ENCODE data around the gene AHCYL2. TPM values are rescaled to one million over a fixed set of nuclear protein-coding genes. Genes with fewer than 3 reads are reported as not detected.

AHCYL2 gene
- total RNA-seq, 4 donors from 2014 or later = 33.5 to 61.2 (median 41.7) TPM

DNA sequence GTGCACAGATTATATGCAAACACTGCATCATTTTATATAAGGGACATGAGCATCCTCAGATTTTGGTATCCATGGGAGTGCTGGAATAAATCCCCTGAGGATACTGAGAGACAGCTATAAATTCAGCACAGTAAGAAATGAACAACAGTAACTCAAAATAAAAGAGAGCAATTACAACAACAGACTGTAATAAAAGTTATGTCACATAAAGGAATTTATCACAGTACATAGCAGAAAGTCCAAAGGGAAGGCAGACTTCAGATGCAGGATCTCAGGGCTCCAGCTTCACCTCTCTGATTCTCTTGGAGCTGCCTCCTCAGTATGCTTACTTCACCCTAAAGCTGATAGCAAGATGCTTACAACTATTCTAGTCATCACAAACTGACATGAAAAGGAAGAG is 165.5 kb downstream of the AHCYL2 start:
- no peaks in the 10 kb centered on the region for H3K4me1 ChIP-seq
- H3K36me3 ChIP-seq = peaks cover 24% of the 10 kb centered on the region
- TF ChIP-seq POLR2A (IDR thresholded peaks at IDR 0.05) = no peak
- no peak for TF ChIP-seq POLR2AphosphoS5 (IDR thresholded peaks at IDR 0.05)
- TF ChIP-seq, protein P1, sequence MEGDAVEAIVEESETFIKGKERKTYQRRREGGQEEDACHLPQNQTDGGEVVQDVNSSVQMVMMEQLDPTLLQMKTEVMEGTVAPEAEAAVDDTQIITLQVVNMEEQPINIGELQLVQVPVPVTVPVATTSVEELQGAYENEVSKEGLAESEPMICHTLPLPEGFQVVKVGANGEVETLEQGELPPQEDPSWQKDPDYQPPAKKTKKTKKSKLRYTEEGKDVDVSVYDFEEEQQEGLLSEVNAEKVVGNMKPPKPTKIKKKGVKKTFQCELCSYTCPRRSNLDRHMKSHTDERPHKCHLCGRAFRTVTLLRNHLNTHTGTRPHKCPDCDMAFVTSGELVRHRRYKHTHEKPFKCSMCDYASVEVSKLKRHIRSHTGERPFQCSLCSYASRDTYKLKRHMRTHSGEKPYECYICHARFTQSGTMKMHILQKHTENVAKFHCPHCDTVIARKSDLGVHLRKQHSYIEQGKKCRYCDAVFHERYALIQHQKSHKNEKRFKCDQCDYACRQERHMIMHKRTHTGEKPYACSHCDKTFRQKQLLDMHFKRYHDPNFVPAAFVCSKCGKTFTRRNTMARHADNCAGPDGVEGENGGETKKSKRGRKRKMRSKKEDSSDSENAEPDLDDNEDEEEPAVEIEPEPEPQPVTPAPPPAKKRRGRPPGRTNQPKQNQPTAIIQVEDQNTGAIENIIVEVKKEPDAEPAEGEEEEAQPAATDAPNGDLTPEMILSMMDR (IDR thresholded peaks at IDR 0.05) = no peak
- no peak for TF ChIP-seq EP300 (IDR thresholded peaks at IDR 0.05)

DNA sequence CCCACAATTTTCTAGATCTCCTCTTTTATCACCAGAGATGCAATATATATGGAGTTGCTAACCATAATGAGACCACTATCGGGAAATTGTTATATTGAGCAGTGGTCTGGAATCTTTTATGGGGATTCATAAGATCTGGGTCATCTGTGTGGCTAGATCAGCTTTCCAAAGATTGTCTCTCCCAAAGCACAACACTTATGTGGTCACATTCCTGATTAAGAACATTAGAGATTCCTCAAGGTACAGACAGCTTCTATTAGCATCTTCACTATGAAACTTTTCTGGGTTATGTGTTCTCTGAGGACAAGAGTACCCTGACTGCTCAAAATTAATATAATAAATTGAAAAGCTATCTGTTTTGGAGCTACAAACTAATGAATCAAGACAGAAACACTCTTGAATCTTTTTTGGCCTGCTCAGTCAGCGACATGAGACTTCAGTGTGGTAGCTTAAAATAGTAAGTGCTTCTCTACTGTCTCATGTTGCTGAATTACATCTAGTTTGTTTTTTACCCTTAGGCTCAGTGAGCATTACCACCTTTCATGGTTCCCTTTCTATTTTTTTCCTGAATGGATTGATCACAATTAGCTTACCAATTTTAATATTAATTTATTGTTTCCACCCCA is 166.8 kb downstream of the AHCYL2 start:
- H3K27me3 ChIP-seq = no peaks in the 10 kb centered on the region
- WGBS = 85% methylated on average over 2 of the region's 2 CpGs
- no peak overlapping the region for H3K4me3 ChIP-seq
- TF ChIP-seq, protein P1 (IDR thresholded peaks at IDR 0.05) = no peak
- TF ChIP-seq POLR2AphosphoS5 (IDR thresholded peaks at IDR 0.05) = no peak
- no peak for TF ChIP-seq POLR2A (IDR thresholded peaks at IDR 0.05)
- no peak for TF ChIP-seq EP300 (IDR thresholded peaks at IDR 0.05)
- no peaks in the 10 kb centered on the region for H3K4me1 ChIP-seq
- peaks cover 24% of the 10 kb centered on the region for H3K36me3 ChIP-seq
- no peak overlapping the region for H3K27ac ChIP-seq
- no peak for DNase-seq (ENCODE audit: low spot score in 2 of 2)
- H3K9me3 ChIP-seq = no peaks in the 10 kb centered on the region

More for the DNA sequence above, 165.5 kb downstream of the AHCYL2 start:
- no peak overlapping the region for H3K27ac ChIP-seq
- H3K4me3 ChIP-seq = no peak overlapping the region
- H3K27me3 ChIP-seq = no peaks in the 10 kb centered on the region
- no peaks in the 10 kb centered on the region for H3K9me3 ChIP-seq
- no peak for DNase-seq (ENCODE audit: low spot score in 2 of 2)

DNA sequence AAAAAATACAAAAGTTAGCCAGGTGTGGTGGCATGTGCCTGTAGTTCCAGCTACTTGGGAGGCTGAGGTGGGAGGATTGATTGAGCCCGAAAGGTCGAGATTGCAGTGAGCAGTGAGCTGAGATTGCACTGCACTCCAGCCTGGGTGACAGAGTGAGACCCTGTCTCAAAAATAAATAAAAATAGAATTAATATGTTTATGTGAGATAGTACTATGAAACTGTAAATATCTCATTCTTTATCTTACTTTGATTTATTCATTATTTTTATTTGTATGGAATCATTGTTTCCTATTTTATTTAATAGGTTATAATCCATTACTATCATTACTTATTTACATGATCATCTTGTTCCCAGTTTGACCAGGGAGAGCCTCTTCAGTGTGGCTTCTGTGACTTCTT is 168.4 kb downstream of the AHCYL2 start:
- Histone ChIP-seq H3K27me3 (no peaks in the 10 kb centered on the region), H3K4me3 (no peak overlapping the region), H3K36me3 (peaks cover 33% of the 10 kb centered on the region), H3K9me3 (no peaks in the 10 kb centered on the region), H3K4me1 (no peaks in the 10 kb centered on the region), H3K27ac (no peak overlapping the region)
- no peak for DNase-seq (ENCODE audit: low spot score in 2 of 2)
- TF ChIP-seq, protein P1 (IDR thresholded peaks at IDR 0.05) = no peak
- TF ChIP-seq POLR2A (IDR thresholded peaks at IDR 0.05) (no peak), EP300 (IDR thresholded peaks at IDR 0.05) (no peak), POLR2AphosphoS5 (IDR thresholded peaks at IDR 0.05) (no peak)
- 93% methylated on average over 2 of the region's 2 CpGs for WGBS

DNA sequence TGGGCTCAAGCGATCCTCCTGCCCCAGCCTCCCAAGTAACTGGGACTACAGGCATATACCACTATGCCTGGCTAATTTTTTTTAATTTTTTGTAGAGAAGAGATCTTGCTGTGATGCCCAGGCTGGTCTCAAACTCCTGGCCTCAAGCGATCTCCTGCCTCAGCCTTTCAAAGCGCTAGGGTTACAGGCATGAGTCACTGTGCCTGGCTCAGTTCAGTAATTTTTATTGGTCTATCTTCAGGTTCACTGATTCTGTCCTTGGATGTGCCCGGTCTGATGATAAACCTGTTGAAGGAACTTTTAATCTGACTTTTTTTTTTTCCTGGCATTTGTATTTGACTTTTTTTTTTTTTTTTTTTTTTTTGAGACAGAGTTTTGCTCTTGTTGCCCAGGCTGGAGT is 169.3 kb downstream of the AHCYL2 start:
- no peak for DNase-seq (ENCODE audit: low spot score in 2 of 2)
- Histone ChIP-seq H3K4me1 (no peaks in the 10 kb centered on the region), H3K9me3 (no peaks in the 10 kb centered on the region), H3K27ac (no peak overlapping the region), H3K27me3 (no peaks in the 10 kb centered on the region), H3K4me3 (no peak overlapping the region), H3K36me3 (peaks cover 29% of the 10 kb centered on the region)
- WGBS = 72% methylated on average over 4 of the region's 4 CpGs
- TF ChIP-seq POLR2AphosphoS5 (IDR thresholded peaks at IDR 0.05) (no peak), POLR2A (IDR thresholded peaks at IDR 0.05) (no peak), EP300 (IDR thresholded peaks at IDR 0.05) (no peak)
- TF ChIP-seq, protein P1 (IDR thresholded peaks at IDR 0.05) = no peak

DNA sequence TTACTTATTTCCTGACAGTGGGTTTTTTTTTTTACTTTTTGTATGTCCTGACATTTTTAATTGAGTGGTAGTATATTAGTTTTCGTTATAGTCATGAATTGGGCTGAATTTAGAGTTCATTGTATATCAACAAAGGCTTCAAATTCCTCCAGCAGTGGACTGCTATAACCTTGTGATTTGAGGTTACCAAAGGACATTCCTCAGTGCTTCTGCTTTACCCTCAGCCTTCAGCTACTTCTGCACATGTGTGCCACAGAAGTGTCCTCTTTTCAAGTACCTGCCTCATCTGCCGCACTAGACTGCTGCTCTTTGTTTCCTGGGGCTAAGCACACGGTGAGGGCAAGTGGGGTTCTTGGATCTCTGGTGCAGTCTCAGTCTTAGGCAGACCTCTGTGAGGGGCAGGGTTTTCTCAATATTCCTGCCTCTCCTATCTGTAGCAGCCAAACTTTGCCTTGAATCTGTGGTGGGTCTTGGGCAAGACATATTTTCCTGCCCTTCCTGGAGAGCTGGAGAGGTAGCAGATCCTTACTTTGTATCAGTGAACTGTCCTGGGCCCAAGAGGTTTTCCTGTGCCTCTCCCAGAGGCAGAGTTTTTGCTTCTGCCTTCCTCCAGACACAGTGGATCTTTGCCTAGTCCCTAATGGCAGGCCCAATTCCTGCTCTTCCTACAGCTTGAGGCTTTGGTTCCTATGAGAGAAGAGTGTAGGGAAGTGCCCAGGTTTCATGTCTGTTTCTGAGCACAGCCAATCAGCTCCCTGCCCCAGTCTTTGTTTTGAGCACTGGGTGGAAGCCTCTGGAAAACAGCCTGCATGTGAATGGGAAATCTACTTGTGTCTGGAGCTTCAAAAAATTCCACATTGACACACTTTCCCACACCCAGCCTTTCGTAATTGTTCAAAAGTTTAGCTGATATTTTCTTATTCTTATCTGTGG is 170.4 kb downstream of the AHCYL2 start:
- 78% methylated on average over 4 of the region's 4 CpGs for WGBS
- no peak for DNase-seq (ENCODE audit: low spot score in 2 of 2)

More for the DNA sequence above, 170.4 kb downstream of the AHCYL2 start:
- Histone ChIP-seq H3K4me1 (peaks cover 4% of the 10 kb centered on the region), H3K36me3 (peaks cover 24% of the 10 kb centered on the region), H3K9me3 (no peaks in the 10 kb centered on the region), H3K4me3 (no peak overlapping the region), H3K27ac (no peak overlapping the region), H3K27me3 (no peaks in the 10 kb centered on the region)
- no peak for TF ChIP-seq EP300 (IDR thresholded peaks at IDR 0.05)
- TF ChIP-seq POLR2A (IDR thresholded peaks at IDR 0.05) = no peak
- TF ChIP-seq, protein P1 (IDR thresholded peaks at IDR 0.05) = no peak
- TF ChIP-seq POLR2AphosphoS5 (IDR thresholded peaks at IDR 0.05) = no peak
